ENCODE data around the gene SLC5A6. TPM values are rescaled to one million over a fixed set of nuclear protein-coding genes. Genes with fewer than 3 reads are reported as not detected.
"Not testable (repeated sequence)": the region's sequence is repeated elsewhere in the genome, so short reads cannot be mapped to it uniquely, and the experiment has no call there.

Gene SLC5A6
- total RNA-seq, 1 experiment from 2014 or later = 49.0 TPM

GRCh38 chr2:27198627-27199026, 13.4 kb downstream of the SLC5A6 start:
- BruUV-seq (replicated peaks) = no TSS peak
- H3K27ac ChIP-seq = no peak overlapping the region
- no peaks in the 10 kb centered on the region for H3K9me3 ChIP-seq (ENCODE audit: insufficient read depth, low read depth)
- intact Hi-C loops (cut with micrococcal nuclease; ENCODE audit: unreplicated experiment) = no loop called here
- no peaks in the 10 kb centered on the region for H3K4me1 ChIP-seq (replicated peaks; ENCODE audit: insufficient read depth)
- H3K4me2 ChIP-seq = no peak overlapping the region
- H3K27me3 ChIP-seq (ENCODE audit: insufficient read depth, low read depth) = no peaks in the 10 kb centered on the region
- H3K36me3 ChIP-seq (ENCODE audit: low read depth) = no peaks in the 10 kb centered on the region
- H3K4me3 ChIP-seq = no peak overlapping the region
- H3K79me2 ChIP-seq (ENCODE audit: low read depth) = no peaks in the 10 kb centered on the region
- ChIA-PET POLR2A (ENCODE audit: unreplicated experiment) (interaction anchor here (0.7 kb wide), 1 partner anchor 124 kb away, joined by 3 read pairs; no protein-coding TSS in a partner anchor), CTCF (interaction anchor here (0.5 to 0.7 kb wide), 2 partner anchors 29 to 32 kb away, joined by 3 to 9 read pairs; no protein-coding TSS in a partner anchor)
- DNase-seq = no peak
- no peak overlapping the region for H2AFZ ChIP-seq
- TF ChIP-seq EZH2 (IDR thresholded peaks at IDR 0.05; ENCODE audit: low read depth) = no peak
- no peak for TF ChIP-seq CTCF (conservative IDR thresholded peaks at IDR 0.05)
- no peaks in the 10 kb centered on the region for H4K20me1 ChIP-seq (ENCODE audit: insufficient read depth)
- 0 out of 2 replicates have a peak, but pooled peaks cover 4% of the 10 kb centered on the region for H3F3A ChIP-seq (ENCODE audit: insufficient read depth, low read depth)
- H3K9me2 ChIP-seq (ENCODE audit: insufficient read depth) = no peaks in the 10 kb centered on the region

GRCh38 chr2:27198068-27198467, 14.0 kb downstream of the SLC5A6 start:
- H4K20me1 ChIP-seq (ENCODE audit: insufficient read depth); H3K4me3 ChIP-seq; H3K4me2 ChIP-seq; H3K4me1 ChIP-seq (replicated peaks; ENCODE audit: insufficient read depth); H3K9me3 ChIP-seq (ENCODE audit: insufficient read depth, low read depth); DNase-seq; H3K27ac ChIP-seq; H3K79me2 ChIP-seq (ENCODE audit: low read depth); H3F3A ChIP-seq (ENCODE audit: insufficient read depth, low read depth); H3K36me3 ChIP-seq (ENCODE audit: low read depth); H3K9me2 ChIP-seq (ENCODE audit: insufficient read depth); CTCF ChIA-PET; intact Hi-C loops (cut with micrococcal nuclease; ENCODE audit: unreplicated experiment); H2AFZ ChIP-seq; POLR2A ChIA-PET (ENCODE audit: unreplicated experiment); H3K27me3 ChIP-seq (ENCODE audit: insufficient read depth, low read depth): not testable (repeated sequence)
- TSS peak; percentile 23 for BruUV-seq (replicated peaks)

GRCh38 chr2:27195799-27196198, 16.3 kb downstream of the SLC5A6 start:
- H3K4me1 ChIP-seq (replicated peaks; ENCODE audit: insufficient read depth); H3F3A ChIP-seq (ENCODE audit: insufficient read depth, low read depth); H4K20me1 ChIP-seq (ENCODE audit: insufficient read depth); H2AFZ ChIP-seq; H3K4me2 ChIP-seq; DNase-seq; H3K9me2 ChIP-seq (ENCODE audit: insufficient read depth); H3K79me2 ChIP-seq (ENCODE audit: low read depth); H3K27ac ChIP-seq; intact Hi-C loops (cut with micrococcal nuclease; ENCODE audit: unreplicated experiment); H3K36me3 ChIP-seq (ENCODE audit: low read depth); H3K9me3 ChIP-seq (ENCODE audit: insufficient read depth, low read depth); POLR2A ChIA-PET (ENCODE audit: unreplicated experiment); BruUV-seq (replicated peaks); CTCF ChIA-PET; H3K27me3 ChIP-seq (ENCODE audit: insufficient read depth, low read depth); H3K4me3 ChIP-seq: not testable (repeated sequence)

- Histone ChIP-seq H3K4me3 (no peak overlapping the region), H3K4me1 (replicated peaks; ENCODE audit: insufficient read depth) (no peaks in the 10 kb centered on the region), H3K9me3 (ENCODE audit: insufficient read depth, low read depth) (no peaks in the 10 kb centered on the region), H3K79me2 (ENCODE audit: low read depth) (no peaks in the 10 kb centered on the region), H3K27ac (no peak overlapping the region), H3K9me2 (ENCODE audit: insufficient read depth) (no peaks in the 10 kb centered on the region), H2AFZ (no peak overlapping the region), H3K36me3 (ENCODE audit: low read depth) (no peaks in the 10 kb centered on the region), H4K20me1 (ENCODE audit: insufficient read depth) (no peaks in the 10 kb centered on the region), H3K4me2 (no peak overlapping the region), H3K27me3 (ENCODE audit: insufficient read depth, low read depth) (no peaks in the 10 kb centered on the region), H3F3A (ENCODE audit: insufficient read depth, low read depth) (no peaks in the 10 kb centered on the region)
- no TSS peak for BruUV-seq (replicated peaks)
- TF ChIP-seq CTCF (conservative IDR thresholded peaks at IDR 0.05) (no peak), EZH2 (IDR thresholded peaks at IDR 0.05; ENCODE audit: low read depth) (no peak)
- DNase-seq = no peak
- intact Hi-C loops (cut with micrococcal nuclease; ENCODE audit: unreplicated experiment) = no loop called here
- ChIA-PET POLR2A (ENCODE audit: unreplicated experiment) (interaction anchor here (0.6 to 0.7 kb wide), 2 partner anchors 23 to 127 kb away, joined by 3 read pairs; no protein-coding TSS in a partner anchor), CTCF (no interaction called here)
Measured at GRCh38 chr2:27194538-27195354, 17.3 kb downstream of the SLC5A6 start.
